Measurements from ENCODE around the gene NEURL1. TPM values are rescaled to one million over a fixed set of nuclear protein-coding genes. Genes with fewer than 3 reads are reported as not detected.

The NEURL1 gene
- total and polyA plus RNA-seq, 2 donors (not counting 1 experiment from before 2014, with no cell fraction given) = 0.30 to 0.57 TPM

DNA sequence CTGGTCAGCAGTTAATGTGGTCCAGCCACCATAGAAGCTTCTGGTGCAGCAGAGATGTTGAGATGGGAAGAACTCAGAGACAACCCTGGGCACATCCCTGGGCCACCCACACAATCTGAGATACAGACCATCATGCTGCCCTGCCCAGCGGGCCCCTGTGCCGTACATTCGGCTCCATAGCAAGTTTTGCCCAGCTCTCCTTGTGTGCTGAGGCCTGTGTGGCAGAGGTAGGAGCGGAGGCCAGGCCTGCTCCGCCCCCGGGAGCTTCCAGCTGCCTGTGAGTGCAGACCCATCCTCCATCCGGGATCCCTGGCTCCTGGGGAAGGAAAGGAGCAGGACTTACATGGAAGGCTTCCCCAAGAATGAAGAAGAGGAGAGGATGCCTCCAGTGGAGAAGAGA is 140.3 kb downstream of the NEURL1 start:
- CTCF ChIA-PET = interaction anchor here (0.7 kb wide), 1 partner anchor 719 kb away, joined by 3 read pairs; no protein-coding TSS in a partner anchor
- intact Hi-C loops (cut with micrococcal nuclease) = no loop called here
- Mint-ChIP-seq H3K27ac (no peak overlapping the region), H3K27me3 (no peaks in the 10 kb centered on the region), H3K9me3 (ENCODE audit: insufficient read depth) (no peaks in the 10 kb centered on the region), H3K4me3 (no peak overlapping the region), H3K4me1 (no peaks in the 10 kb centered on the region)
- Histone ChIP-seq H3K79me2 (ENCODE audit: control insufficient read depth, insufficient read depth, low read length) (no peaks in the 10 kb centered on the region), H3K27me3 (replicated peaks in 1 of 4; ENCODE audit: control extremely low read depth in 1 of 4, control insufficient read depth in 3 of 4, insufficient read depth in 4 of 4, low read length in 3 of 4) (no peaks in the 10 kb centered on the region), H4K20me1 (ENCODE audit: control insufficient read depth, insufficient read depth, low read length, poor library complexity, severe bottlenecking) (peaks cover 6% of the 10 kb centered on the region), H3K9me3 (ENCODE audit: control extremely low read depth in 1 of 3, control insufficient read depth in 2 of 3, insufficient read depth in 1 of 3, low read length in 2 of 3) (no peaks in the 10 kb centered on the region), H3K27ac (ENCODE audit: low read length in 2 of 2) (no peak overlapping the region), H3K4me3 (ENCODE audit: control extremely low read depth in 1 of 5, extremely low read depth in 1 of 5, insufficient read depth in 1 of 5, low read depth in 2 of 5, low read length in 4 of 5) (no peak overlapping the region), H2AFZ (ENCODE audit: insufficient read depth, low read depth, low read length, poor library complexity, severe bottlenecking) (no peak overlapping the region), H3K9ac (ENCODE audit: low read length) (no peak overlapping the region), H3K36me3 (replicated peaks in 1 of 2; ENCODE audit: control extremely low read depth in 1 of 2, control insufficient read depth in 1 of 2, extremely low read depth in 1 of 2, insufficient read depth in 2 of 2, low read length in 1 of 2) (no peaks in the 10 kb centered on the region), H3K4me1 (ENCODE audit: control insufficient read depth in 2 of 2, insufficient read depth in 2 of 2, low read length in 2 of 2) (no peaks in the 10 kb centered on the region), H3K4me2 (replicated peaks; ENCODE audit: low read depth, low read length, poor library complexity, severe bottlenecking) (no peak overlapping the region)
- ATAC-seq (ENCODE audit: low read depth) (no peak), DNase-seq (no peak)
- POLR2A ChIA-PET = no interaction called here
- WGBS (ENCODE audit: insufficient coverage) = 95% methylated on average over 7 of the region's 7 CpGs
- TF ChIP-seq, protein P1, sequence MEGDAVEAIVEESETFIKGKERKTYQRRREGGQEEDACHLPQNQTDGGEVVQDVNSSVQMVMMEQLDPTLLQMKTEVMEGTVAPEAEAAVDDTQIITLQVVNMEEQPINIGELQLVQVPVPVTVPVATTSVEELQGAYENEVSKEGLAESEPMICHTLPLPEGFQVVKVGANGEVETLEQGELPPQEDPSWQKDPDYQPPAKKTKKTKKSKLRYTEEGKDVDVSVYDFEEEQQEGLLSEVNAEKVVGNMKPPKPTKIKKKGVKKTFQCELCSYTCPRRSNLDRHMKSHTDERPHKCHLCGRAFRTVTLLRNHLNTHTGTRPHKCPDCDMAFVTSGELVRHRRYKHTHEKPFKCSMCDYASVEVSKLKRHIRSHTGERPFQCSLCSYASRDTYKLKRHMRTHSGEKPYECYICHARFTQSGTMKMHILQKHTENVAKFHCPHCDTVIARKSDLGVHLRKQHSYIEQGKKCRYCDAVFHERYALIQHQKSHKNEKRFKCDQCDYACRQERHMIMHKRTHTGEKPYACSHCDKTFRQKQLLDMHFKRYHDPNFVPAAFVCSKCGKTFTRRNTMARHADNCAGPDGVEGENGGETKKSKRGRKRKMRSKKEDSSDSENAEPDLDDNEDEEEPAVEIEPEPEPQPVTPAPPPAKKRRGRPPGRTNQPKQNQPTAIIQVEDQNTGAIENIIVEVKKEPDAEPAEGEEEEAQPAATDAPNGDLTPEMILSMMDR (IDR thresholded peaks at IDR 0.05) = no peak
- no peak for TF ChIP-seq EZH2 (IDR thresholded peaks at IDR 0.05; ENCODE audit: borderline replicate concordance, insufficient read depth, low read depth, low read length, poor library complexity, severe bottlenecking)

DNA sequence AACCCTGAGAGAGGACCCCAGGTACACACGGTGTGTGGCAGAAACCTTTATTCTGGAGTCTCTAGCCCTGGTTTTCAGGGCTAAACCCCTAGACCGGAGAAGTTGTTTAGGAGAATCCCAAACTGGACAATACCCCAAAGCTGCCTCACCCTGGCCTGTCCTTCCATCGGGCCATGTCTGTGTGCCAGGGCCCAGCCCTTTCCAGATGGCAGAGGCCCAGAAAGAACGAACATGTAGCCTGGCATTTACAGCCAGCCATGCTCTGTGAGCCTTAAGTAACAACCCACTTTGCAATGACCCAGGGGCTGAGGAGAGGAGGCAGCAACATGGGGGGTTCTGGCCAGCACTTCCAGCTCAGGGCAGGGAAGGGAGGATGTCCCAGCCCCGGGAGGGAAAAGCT is 142.1 kb downstream of the NEURL1 start:
- H4K20me1 ChIP-seq (ENCODE audit: control insufficient read depth, insufficient read depth, low read length, poor library complexity, severe bottlenecking) = peaks cover 6% of the 10 kb centered on the region
- TF ChIP-seq, protein P1 (IDR thresholded peaks at IDR 0.05) = no peak
- no peak for TF ChIP-seq EZH2 (IDR thresholded peaks at IDR 0.05; ENCODE audit: borderline replicate concordance, insufficient read depth, low read depth, low read length, poor library complexity, severe bottlenecking)
- no peak for DNase-seq
- ChIA-PET CTCF (interaction anchor here (2.4 kb wide), 1 partner anchor 50 kb away, joined by 6 read pairs; no protein-coding TSS in a partner anchor), POLR2A (no interaction called here)
- no peak overlapping the region for H3K9ac ChIP-seq (ENCODE audit: low read length)
- no peak overlapping the region for H3K27ac ChIP-seq (ENCODE audit: low read length in 2 of 2)
- no peaks in the 10 kb centered on the region for H3K9me3 ChIP-seq (ENCODE audit: control extremely low read depth in 1 of 3, control insufficient read depth in 2 of 3, insufficient read depth in 1 of 3, low read length in 2 of 3)
- no peak for ATAC-seq (ENCODE audit: low read depth)
- H3K27me3 ChIP-seq (replicated peaks in 1 of 4; ENCODE audit: control extremely low read depth in 1 of 4, control insufficient read depth in 3 of 4, insufficient read depth in 4 of 4, low read length in 3 of 4) = no peaks in the 10 kb centered on the region
- Mint-ChIP-seq H3K4me3 (no peak overlapping the region), H3K27me3 (no peaks in the 10 kb centered on the region), H3K27ac (no peak overlapping the region), H3K4me1 (no peaks in the 10 kb centered on the region), H3K9me3 (ENCODE audit: insufficient read depth) (no peaks in the 10 kb centered on the region)
- no peak overlapping the region for H3K4me2 ChIP-seq (replicated peaks; ENCODE audit: low read depth, low read length, poor library complexity, severe bottlenecking)
- H3K4me1 ChIP-seq (ENCODE audit: control insufficient read depth in 2 of 2, insufficient read depth in 2 of 2, low read length in 2 of 2) = no peaks in the 10 kb centered on the region
- no peak overlapping the region for H2AFZ ChIP-seq (ENCODE audit: insufficient read depth, low read depth, low read length, poor library complexity, severe bottlenecking)
- no peaks in the 10 kb centered on the region for H3K79me2 ChIP-seq (ENCODE audit: control insufficient read depth, insufficient read depth, low read length)
- no peak overlapping the region for H3K4me3 ChIP-seq (ENCODE audit: control extremely low read depth in 1 of 5, extremely low read depth in 1 of 5, insufficient read depth in 1 of 5, low read depth in 2 of 5, low read length in 4 of 5)
- H3K36me3 ChIP-seq (replicated peaks in 1 of 2; ENCODE audit: control extremely low read depth in 1 of 2, control insufficient read depth in 1 of 2, extremely low read depth in 1 of 2, insufficient read depth in 2 of 2, low read length in 1 of 2) = no peaks in the 10 kb centered on the region
- intact Hi-C loops (cut with micrococcal nuclease) = no loop called here
- 99% methylated on average over 4 of the region's 5 CpGs for WGBS (ENCODE audit: insufficient coverage)
